ENCODE data around the gene IFT43. TPM values are rescaled to one million over a fixed set of nuclear protein-coding genes. Genes with fewer than 3 reads are reported as not detected.

IFT43 gene
- total and polyA plus RNA-seq, 10 of the 15 experiments (the other 5 are each of a cell fraction or from before 2014, with no cell fraction given) = 8.2 to 24.8 (median 14.0) TPM

DNA sequence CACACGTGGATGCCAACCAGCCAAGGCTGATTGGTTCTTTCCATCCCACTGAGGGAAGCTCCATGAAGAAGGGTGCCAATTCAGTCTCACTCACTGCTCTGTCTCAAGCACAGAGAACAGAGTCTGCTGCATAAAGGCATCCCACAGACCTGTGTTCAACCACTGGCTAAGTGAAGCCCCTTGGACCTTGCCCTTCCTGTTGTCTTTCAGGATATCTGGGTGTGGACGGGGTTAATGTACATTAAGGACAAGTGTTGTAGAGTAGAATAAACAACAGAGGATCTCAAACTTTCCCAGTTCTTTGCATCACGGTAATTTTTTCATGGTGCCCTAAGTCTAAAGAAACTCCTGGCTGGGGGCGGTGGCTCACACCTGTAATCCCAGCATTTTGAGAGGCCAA lies 133.0 kb downstream of the IFT43 start (continued):
- no peak for TF ChIP-seq CEBPZ (IDR thresholded peaks at IDR 0.05; ENCODE audit: low read depth, low read length)
- no peak for TF ChIP-seq SIX5 (IDR thresholded peaks at IDR 0.05; ENCODE audit: low read depth, low read length, severe bottlenecking)
- TF ChIP-seq, protein P1, sequence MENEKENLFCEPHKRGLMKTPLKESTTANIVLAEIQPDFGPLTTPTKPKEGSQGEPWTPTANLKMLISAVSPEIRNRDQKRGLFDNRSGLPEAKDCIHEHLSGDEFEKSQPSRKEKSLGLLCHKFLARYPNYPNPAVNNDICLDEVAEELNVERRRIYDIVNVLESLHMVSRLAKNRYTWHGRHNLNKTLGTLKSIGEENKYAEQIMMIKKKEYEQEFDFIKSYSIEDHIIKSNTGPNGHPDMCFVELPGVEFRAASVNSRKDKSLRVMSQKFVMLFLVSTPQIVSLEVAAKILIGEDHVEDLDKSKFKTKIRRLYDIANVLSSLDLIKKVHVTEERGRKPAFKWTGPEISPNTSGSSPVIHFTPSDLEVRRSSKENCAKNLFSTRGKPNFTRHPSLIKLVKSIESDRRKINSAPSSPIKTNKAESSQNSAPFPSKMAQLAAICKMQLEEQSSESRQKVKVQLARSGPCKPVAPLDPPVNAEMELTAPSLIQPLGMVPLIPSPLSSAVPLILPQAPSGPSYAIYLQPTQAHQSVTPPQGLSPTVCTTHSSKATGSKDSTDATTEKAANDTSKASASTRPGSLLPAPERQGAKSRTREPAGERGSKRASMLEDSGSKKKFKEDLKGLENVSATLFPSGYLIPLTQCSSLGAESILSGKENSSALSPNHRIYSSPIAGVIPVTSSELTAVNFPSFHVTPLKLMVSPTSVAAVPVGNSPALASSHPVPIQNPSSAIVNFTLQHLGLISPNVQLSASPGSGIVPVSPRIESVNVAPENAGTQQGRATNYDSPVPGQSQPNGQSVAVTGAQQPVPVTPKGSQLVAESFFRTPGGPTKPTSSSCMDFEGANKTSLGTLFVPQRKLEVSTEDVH (IDR thresholded peaks at IDR 0.05; ENCODE audit: low read depth, partially characterized antibody) = no peak
- no peak for TF ChIP-seq SMARCA5 (IDR thresholded peaks at IDR 0.05)
- no peak for TF ChIP-seq RB1 (IDR thresholded peaks at IDR 0.05; ENCODE audit: borderline replicate concordance)
- TF ChIP-seq, protein P2, sequence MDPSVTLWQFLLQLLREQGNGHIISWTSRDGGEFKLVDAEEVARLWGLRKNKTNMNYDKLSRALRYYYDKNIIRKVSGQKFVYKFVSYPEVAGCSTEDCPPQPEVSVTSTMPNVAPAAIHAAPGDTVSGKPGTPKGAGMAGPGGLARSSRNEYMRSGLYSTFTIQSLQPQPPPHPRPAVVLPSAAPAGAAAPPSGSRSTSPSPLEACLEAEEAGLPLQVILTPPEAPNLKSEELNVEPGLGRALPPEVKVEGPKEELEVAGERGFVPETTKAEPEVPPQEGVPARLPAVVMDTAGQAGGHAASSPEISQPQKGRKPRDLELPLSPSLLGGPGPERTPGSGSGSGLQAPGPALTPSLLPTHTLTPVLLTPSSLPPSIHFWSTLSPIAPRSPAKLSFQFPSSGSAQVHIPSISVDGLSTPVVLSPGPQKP (IDR thresholded peaks at IDR 0.05; ENCODE audit: low read depth, low read length) = no peak
- no peak for TF ChIP-seq NR2F1 (conservative IDR thresholded peaks at IDR 0.05)
- no peak for TF ChIP-seq NBN (IDR thresholded peaks at IDR 0.05)
- no peak for TF ChIP-seq SREBF1 (IDR thresholded peaks at IDR 0.05; ENCODE audit: low read length)
